HepG2 (cell line): Measurements from ENCODE around the gene TFPI. TPM values are rescaled to one million over a fixed set of nuclear protein-coding genes. Genes with fewer than 3 reads are reported as not detected.
A peak's percentile ranks its signal among the peaks of the same experiment; 100 is the strongest.

Source experiments
- CCDC6 ChIP-seq: sonication (generic); formaldehyde crosslinking; IDR thresholded peaks from 2 replicates; pipeline ENCODE4 v1.8.1; 2022; ENCODE audit warnings: mild to moderate bottlenecking, missing genetic modification reagents, moderate library complexity
- ERF ChIP-seq: IDR thresholded peaks from 2 replicates; pipeline ENCODE4 v1.6.1; 2018; ENCODE audit warnings: missing biosample characterization, missing genetic modification reagents
- HDAC1 ChIP-seq: sonication (generic); formaldehyde crosslinking; IDR thresholded peaks from 2 replicates; pipeline ENCODE4 v1.5.1; 2020; ENCODE audit warnings: mild to moderate bottlenecking, missing genetic modification reagents
- ISL2 ChIP-seq: sonication (generic); formaldehyde crosslinking; IDR thresholded peaks from 2 replicates; pipeline ENCODE4 v1.5.0; 2020; ENCODE audit warnings: missing genetic modification reagents
- JDP2 ChIP-seq: sonication (generic); formaldehyde crosslinking; IDR thresholded peaks from 2 replicates; pipeline ENCODE4 v1.8.1; 2022; ENCODE audit warnings: missing genetic modification reagents, borderline replicate concordance
- MAFK ChIP-seq, 2 experiments: IDR thresholded peaks in 1 of 2; conservative IDR thresholded peaks in 1 of 2; 2 replicates each; pipeline ENCODE4 v1.6.1; 2011; ENCODE audit warnings: improper control_type of control experiment in 2 of 2, low read length in 2 of 2
- NCOA1 ChIP-seq: sonication (generic); formaldehyde crosslinking; IDR thresholded peaks from 2 replicates; pipeline ENCODE4 v1.9.0; 2021; ENCODE audit warnings: missing genetic modification reagents
- PHF21A ChIP-seq: sonication (generic); formaldehyde crosslinking; IDR thresholded peaks from 2 replicates; pipeline ENCODE4 v1.5.0; 2020; ENCODE audit warnings: mild to moderate bottlenecking, missing genetic modification reagents
- SP4 ChIP-seq: sonication (generic); formaldehyde crosslinking; IDR thresholded peaks from 2 replicates; pipeline ENCODE4 v1.8.1; 2023; ENCODE audit warnings: mild to moderate bottlenecking, missing genetic modification reagents
- SRY ChIP-seq: sonication (generic); formaldehyde crosslinking; IDR thresholded peaks from 2 replicates; pipeline ENCODE4 v1.8.0; 2022; ENCODE audit warnings: mild to moderate bottlenecking, missing genetic modification reagents
- TMF1 ChIP-seq: sonication (generic); formaldehyde crosslinking; IDR thresholded peaks from 2 replicates; pipeline ENCODE4 v1.8.1; 2022; ENCODE audit warnings: low read depth, missing genetic modification reagents
- ZNF143 ChIP-seq: sonication (generic); formaldehyde crosslinking; IDR thresholded peaks from 2 replicates; pipeline ENCODE4 v1.4.0; 2020; ENCODE audit warnings: missing genetic modification reagents
- ZNF337 ChIP-seq: sonication (generic); formaldehyde crosslinking; IDR thresholded peaks from 2 replicates; pipeline ENCODE4 v1.5.1; 2020; ENCODE audit warnings: missing genetic modification reagents, low read depth, mild to moderate bottlenecking, borderline replicate concordance
- ZNF383 ChIP-seq: sonication (generic); formaldehyde crosslinking; IDR thresholded peaks from 2 replicates; pipeline ENCODE4 v1.4.0; 2020; ENCODE audit warnings: missing genetic modification reagents, mild to moderate bottlenecking, borderline replicate concordance
- ZNF776 ChIP-seq: sonication (generic); formaldehyde crosslinking; IDR thresholded peaks from 2 replicates; pipeline ENCODE4 v1.4.0; 2020; ENCODE audit warnings: mild to moderate bottlenecking, missing genetic modification reagents
- polyA plus RNA-seq, 8 experiments: library from polyadenylated mRNA; depleted of rRNA in 3 of 8; stranded (reverse) in 7 of 8; unstranded in 1 of 8; fragments of >200 nt; fragmentation: Illumina TruSeq in 4 of 8; extraction: Trizol in 4 of 8; gene quantifications; 2 replicates each; pipeline versions ENCODE4 v1.2.1 to v1.2.3, GENCODE V29; 2011 to 2016; ENCODE audit warnings: low read depth in 4 of 8, missing spikeins in 1 of 8, mixed read lengths in 1 of 8; ENCODE audit not compliant: insufficient read depth in 1 of 8
- total RNA-seq, 5 experiments: library from RNA; depleted of rRNA; stranded (reverse); fragments of >200 nt; fragmentation: Illumina TruSeq; extraction: Trizol; gene quantifications; 2 replicates each; pipeline ENCODE4 v1.2.3, GENCODE V29; 2016; ENCODE audit warnings: low read depth in 1 of 5
- TF ChIP-seq, protein P1 (sequence below): sonication (generic); formaldehyde crosslinking; IDR thresholded peaks from 2 replicates; pipeline ENCODE4 v1.5.0; 2020; ENCODE audit warnings: missing genetic modification reagents
- TF ChIP-seq, protein P2 (sequence below): sonication (generic); formaldehyde crosslinking; IDR thresholded peaks from 2 replicates; pipeline ENCODE4 v1.5.1; 2020; ENCODE audit warnings: mild to moderate bottlenecking, missing genetic modification reagents, borderline replicate concordance
- TF ChIP-seq, protein P3 (sequence below): sonication (generic); formaldehyde crosslinking; IDR thresholded peaks from 2 replicates; pipeline ENCODE4 v1.4.0; 2020; ENCODE audit warnings: mild to moderate bottlenecking, missing genetic modification reagents
- TF ChIP-seq, protein P4 (sequence below): IDR thresholded peaks from 2 replicates; pipeline ENCODE4 v1.4.0; 2020; ENCODE audit warnings: mild to moderate bottlenecking, missing genetic modification reagents

Gene TFPI
- total and polyA plus RNA-seq, 2 of the 13 experiments (the other 11 are each of a cell fraction or from before 2014, with no cell fraction given): 301 to 436 TPM

DNA sequence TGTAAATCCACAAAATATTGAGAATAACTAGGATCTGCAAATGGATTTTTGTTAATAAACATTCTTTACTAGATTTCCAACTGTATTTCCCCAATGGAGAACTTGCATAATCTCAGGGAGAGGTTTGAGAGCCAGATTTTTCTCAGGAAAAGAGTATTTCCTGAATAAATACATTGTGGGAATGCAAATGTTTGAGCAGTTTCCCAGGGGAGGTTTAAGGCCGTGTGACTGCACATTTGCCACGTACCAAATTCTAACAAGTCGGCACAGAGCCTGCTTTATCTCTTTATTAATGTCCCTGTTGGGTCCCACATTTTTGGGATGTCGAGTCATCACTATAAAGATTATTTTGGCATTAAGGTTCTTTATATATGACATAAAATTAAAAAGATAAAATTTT lies 27.0 kb downstream of the TFPI start (continued):
- TF ChIP-seq, protein P1, sequence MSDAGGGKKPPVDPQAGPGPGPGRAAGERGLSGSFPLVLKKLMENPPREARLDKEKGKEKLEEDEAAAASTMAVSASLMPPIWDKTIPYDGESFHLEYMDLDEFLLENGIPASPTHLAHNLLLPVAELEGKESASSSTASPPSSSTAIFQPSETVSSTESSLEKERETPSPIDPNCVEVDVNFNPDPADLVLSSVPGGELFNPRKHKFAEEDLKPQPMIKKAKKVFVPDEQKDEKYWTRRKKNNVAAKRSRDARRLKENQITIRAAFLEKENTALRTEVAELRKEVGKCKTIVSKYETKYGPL (CRISPR knock-in tag): 0 out of 2 replicates have a peak, but pooled peaks have one; percentile 57
- TF ChIP-seq, protein P2, sequence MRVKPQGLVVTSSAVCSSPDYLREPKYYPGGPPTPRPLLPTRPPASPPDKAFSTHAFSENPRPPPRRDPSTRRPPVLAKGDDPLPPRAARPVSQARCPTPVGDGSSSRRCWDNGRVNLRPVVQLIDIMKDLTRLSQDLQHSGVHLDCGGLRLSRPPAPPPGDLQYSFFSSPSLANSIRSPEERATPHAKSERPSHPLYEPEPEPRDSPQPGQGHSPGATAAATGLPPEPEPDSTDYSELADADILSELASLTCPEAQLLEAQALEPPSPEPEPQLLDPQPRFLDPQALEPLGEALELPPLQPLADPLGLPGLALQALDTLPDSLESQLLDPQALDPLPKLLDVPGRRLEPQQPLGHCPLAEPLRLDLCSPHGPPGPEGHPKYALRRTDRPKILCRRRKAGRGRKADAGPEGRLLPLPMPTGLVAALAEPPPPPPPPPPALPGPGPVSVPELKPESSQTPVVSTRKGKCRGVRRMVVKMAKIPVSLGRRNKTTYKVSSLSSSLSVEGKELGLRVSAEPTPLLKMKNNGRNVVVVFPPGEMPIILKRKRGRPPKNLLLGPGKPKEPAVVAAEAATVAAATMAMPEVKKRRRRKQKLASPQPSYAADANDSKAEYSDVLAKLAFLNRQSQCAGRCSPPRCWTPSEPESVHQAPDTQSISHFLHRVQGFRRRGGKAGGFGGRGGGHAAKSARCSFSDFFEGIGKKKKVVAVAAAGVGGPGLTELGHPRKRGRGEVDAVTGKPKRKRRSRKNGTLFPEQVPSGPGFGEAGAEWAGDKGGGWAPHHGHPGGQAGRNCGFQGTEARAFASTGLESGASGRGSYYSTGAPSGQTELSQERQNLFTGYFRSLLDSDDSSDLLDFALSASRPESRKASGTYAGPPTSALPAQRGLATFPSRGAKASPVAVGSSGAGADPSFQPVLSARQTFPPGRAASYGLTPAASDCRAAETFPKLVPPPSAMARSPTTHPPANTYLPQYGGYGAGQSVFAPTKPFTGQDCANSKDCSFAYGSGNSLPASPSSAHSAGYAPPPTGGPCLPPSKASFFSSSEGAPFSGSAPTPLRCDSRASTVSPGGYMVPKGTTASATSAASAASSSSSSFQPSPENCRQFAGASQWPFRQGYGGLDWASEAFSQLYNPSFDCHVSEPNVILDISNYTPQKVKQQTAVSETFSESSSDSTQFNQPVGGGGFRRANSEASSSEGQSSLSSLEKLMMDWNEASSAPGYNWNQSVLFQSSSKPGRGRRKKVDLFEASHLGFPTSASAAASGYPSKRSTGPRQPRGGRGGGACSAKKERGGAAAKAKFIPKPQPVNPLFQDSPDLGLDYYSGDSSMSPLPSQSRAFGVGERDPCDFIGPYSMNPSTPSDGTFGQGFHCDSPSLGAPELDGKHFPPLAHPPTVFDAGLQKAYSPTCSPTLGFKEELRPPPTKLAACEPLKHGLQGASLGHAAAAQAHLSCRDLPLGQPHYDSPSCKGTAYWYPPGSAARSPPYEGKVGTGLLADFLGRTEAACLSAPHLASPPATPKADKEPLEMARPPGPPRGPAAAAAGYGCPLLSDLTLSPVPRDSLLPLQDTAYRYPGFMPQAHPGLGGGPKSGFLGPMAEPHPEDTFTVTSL (CRISPR knock-in tag): peak; percentile 73; the same call in 1 of the 2 replicates
- TF ChIP-seq SRY (CRISPR knock-in tag) (no peak), JDP2 (CRISPR knock-in tag) (no peak), CCDC6 (CRISPR knock-in tag) (no peak), ZNF143 (CRISPR knock-in tag) (no peak), HDAC1 (no peak), ERF (peak; percentile 49), PHF21A (peak; percentile 62; the same call in 1 of the 2 replicates), TMF1 (CRISPR knock-in tag) (no peak), MAFK (conservative IDR thresholded peaks at IDR 0.05 in 1 of 2, IDR thresholded peaks at IDR 0.05 in 1 of 2; ENCODE audit: low read length in 2 of 2) (no peak), ZNF776 (CRISPR knock-in tag) (no peak), ISL2 (CRISPR knock-in tag) (peak; percentile 78; the same call in 1 of the 2 replicates), ZNF383 (no peak), ZNF337 (CRISPR knock-in tag) (0 out of 2 replicates have a peak, but pooled peaks have one; percentile 69), SP4 (CRISPR knock-in tag) (no peak), NCOA1 (no peak)
- TF ChIP-seq, protein P3, sequence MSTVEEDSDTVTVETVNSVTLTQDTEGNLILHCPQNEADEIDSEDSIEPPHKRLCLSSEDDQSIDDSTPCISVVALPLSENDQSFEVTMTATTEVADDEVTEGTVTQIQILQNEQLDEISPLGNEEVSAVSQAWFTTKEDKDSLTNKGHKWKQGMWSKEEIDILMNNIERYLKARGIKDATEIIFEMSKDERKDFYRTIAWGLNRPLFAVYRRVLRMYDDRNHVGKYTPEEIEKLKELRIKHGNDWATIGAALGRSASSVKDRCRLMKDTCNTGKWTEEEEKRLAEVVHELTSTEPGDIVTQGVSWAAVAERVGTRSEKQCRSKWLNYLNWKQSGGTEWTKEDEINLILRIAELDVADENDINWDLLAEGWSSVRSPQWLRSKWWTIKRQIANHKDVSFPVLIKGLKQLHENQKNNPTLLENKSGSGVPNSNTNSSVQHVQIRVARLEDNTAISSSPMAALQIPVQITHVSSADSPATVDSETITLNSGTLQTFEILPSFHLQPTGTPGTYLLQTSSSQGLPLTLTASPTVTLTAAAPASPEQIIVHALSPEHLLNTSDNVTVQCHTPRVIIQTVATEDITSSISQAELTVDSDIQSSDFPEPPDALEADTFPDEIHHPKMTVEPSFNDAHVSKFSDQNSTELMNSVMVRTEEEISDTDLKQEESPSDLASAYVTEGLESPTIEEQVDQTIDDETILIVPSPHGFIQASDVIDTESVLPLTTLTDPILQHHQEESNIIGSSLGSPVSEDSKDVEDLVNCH (CRISPR knock-in tag): no peak
- TF ChIP-seq, protein P4, sequence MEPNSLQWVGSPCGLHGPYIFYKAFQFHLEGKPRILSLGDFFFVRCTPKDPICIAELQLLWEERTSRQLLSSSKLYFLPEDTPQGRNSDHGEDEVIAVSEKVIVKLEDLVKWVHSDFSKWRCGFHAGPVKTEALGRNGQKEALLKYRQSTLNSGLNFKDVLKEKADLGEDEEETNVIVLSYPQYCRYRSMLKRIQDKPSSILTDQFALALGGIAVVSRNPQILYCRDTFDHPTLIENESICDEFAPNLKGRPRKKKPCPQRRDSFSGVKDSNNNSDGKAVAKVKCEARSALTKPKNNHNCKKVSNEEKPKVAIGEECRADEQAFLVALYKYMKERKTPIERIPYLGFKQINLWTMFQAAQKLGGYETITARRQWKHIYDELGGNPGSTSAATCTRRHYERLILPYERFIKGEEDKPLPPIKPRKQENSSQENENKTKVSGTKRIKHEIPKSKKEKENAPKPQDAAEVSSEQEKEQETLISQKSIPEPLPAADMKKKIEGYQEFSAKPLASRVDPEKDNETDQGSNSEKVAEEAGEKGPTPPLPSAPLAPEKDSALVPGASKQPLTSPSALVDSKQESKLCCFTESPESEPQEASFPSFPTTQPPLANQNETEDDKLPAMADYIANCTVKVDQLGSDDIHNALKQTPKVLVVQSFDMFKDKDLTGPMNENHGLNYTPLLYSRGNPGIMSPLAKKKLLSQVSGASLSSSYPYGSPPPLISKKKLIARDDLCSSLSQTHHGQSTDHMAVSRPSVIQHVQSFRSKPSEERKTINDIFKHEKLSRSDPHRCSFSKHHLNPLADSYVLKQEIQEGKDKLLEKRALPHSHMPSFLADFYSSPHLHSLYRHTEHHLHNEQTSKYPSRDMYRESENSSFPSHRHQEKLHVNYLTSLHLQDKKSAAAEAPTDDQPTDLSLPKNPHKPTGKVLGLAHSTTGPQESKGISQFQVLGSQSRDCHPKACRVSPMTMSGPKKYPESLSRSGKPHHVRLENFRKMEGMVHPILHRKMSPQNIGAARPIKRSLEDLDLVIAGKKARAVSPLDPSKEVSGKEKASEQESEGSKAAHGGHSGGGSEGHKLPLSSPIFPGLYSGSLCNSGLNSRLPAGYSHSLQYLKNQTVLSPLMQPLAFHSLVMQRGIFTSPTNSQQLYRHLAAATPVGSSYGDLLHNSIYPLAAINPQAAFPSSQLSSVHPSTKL (CRISPR knock-in tag): peak; percentile 81
